ENCODE results near the gene KIAA0232. TPM values are rescaled to one million over a fixed set of nuclear protein-coding genes. Genes with fewer than 3 reads are reported as not detected.

KIAA0232 gene
- total and polyA plus RNA-seq, 2 donors, result 10.5 to 12.8 TPM

DNA sequence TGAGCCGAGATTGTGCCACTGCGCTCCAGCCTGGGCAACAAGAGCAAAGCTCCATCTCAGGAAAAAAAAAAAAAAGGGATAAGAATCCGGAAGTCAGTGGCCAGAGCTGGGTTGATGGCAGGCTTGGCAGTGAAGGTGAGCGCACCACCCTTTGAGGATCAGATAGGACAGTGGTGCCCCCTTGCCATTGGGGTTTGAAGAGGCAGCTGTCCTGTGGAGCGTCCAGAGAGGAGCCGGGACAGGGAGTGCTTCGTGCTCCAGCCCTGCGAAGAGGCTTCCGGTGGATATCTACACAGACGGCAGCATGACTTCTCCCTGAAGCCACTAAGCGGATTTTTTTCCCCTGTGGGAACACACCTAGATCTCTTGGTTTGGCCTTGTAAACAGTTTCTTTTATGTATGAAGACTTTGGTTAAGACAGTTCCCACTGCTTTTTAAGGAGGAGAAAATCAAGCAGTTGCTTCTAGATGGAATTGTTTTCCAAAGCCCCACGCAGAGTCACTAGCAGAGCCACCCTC, 133.6 kb downstream of the KIAA0232 start:
- H3K36me3 ChIP-seq (ENCODE audit: control insufficient read depth in 2 of 2, insufficient read depth in 2 of 2, low read length in 1 of 2), result peaks cover 0 to 3% of the 10 kb centered on the region in 2 donors
- no peaks in the 10 kb centered on the region for H3K27me3 ChIP-seq (ENCODE audit: control insufficient read depth in 2 of 2, insufficient read depth in 1 of 2, low read length in 1 of 2)
- H3K9me3 ChIP-seq (ENCODE audit: control insufficient read depth in 2 of 2, insufficient read depth in 1 of 2, low read length in 1 of 2), result no peaks in the 10 kb centered on the region
- peak overlapping the region; percentile 64 to 92 for H3K27ac ChIP-seq (ENCODE audit: low read depth in 1 of 2, low read length in 1 of 2)
- WGBS, result 94% methylated on average over 12 of the region's 12 CpGs
- H3K4me1 ChIP-seq (ENCODE audit: control insufficient read depth in 2 of 2, insufficient read depth in 2 of 2, low read length in 2 of 2), result peaks cover 46 to 63% of the 10 kb centered on the region in 2 donors
- H3K4me3 ChIP-seq (ENCODE audit: low read length in 2 of 2), result no peak overlapping the region
- no peak for DNase-seq (ENCODE audit: low read depth in 6 of 9, low spot score in 9 of 9)

DNA sequence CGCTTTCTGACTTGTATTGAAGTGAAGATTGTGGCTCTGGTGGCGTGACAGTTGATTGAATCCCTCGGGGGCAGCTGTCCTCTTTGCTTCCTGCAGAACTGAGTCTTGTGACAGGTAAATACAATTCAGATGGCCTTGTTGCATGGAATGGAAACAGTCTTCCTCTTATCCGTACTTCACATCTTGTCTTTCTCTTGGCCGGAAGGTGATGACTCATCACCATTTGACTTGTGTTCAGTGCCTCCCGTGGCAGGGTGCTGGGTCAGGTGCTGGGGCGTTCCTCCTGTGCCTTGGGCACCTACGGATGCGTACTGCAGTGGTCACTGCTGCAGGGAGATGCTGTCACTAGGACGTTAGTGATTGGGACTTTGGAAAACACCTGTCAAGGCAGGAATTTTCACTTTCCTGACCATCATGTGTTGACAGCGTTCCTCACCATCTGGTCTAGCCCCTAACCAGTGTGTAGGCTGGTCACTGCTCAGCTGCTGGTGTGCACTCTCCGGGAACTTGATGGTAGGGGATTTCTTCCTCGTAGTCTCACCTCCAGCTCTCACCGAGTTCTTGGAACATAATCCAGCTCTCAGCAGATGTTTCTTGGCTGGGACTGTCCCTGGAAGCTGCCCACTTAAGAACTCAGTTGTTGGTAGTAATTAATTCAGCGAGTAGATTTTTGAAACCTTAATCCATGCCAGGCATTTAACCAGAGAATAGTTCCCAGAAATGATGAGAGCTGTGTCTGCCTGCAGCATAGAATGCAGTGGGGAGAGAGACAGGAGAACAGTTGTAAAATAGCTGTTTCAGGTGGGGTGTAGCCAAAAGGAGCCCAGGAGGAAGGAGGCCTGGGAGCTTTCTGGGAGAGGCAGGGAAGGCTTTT, 134.3 kb downstream of the KIAA0232 start:
- DNase-seq (ENCODE audit: low read depth in 6 of 9, low spot score in 9 of 9), result peak in 1 of 9 donors; percentile 66
- Histone ChIP-seq H3K27me3 (ENCODE audit: control insufficient read depth in 2 of 2, insufficient read depth in 1 of 2, low read length in 1 of 2) (no peaks in the 10 kb centered on the region), H3K4me3 (ENCODE audit: low read length in 2 of 2) (no peak overlapping the region), H3K27ac (ENCODE audit: low read depth in 1 of 2, low read length in 1 of 2) (peak overlapping the region; percentile 92 to 93), H3K4me1 (ENCODE audit: control insufficient read depth in 2 of 2, insufficient read depth in 2 of 2, low read length in 2 of 2) (peaks cover 41 to 56% of the 10 kb centered on the region in 2 donors), H3K9me3 (ENCODE audit: control insufficient read depth in 2 of 2, insufficient read depth in 1 of 2, low read length in 1 of 2) (no peaks in the 10 kb centered on the region), H3K36me3 (ENCODE audit: control insufficient read depth in 2 of 2, insufficient read depth in 2 of 2, low read length in 1 of 2) (peaks cover 0 to 3% of the 10 kb centered on the region in 2 donors)
- 60% methylated on average over 15 of the region's 15 CpGs for WGBS

GRCh38 chr4:6917461-6918271, 135.1 kb downstream of the KIAA0232 start:
- Histone ChIP-seq H3K27ac (ENCODE audit: low read depth in 1 of 2, low read length in 1 of 2) (peak overlapping the region; percentile 92 to 93), H3K27me3 (ENCODE audit: control insufficient read depth in 2 of 2, insufficient read depth in 1 of 2, low read length in 1 of 2) (no peaks in the 10 kb centered on the region), H3K4me3 (ENCODE audit: low read length in 2 of 2) (peak overlapping the region in 1 of 2 donors; percentile 30), H3K4me1 (ENCODE audit: control insufficient read depth in 2 of 2, insufficient read depth in 2 of 2, low read length in 2 of 2) (peaks cover 37 to 48% of the 10 kb centered on the region in 2 donors), H3K9me3 (ENCODE audit: control insufficient read depth in 2 of 2, insufficient read depth in 1 of 2, low read length in 1 of 2) (peaks cover 0 to 6% of the 10 kb centered on the region in 2 donors), H3K36me3 (ENCODE audit: control insufficient read depth in 2 of 2, insufficient read depth in 2 of 2, low read length in 1 of 2) (peaks cover 2 to 3% of the 10 kb centered on the region in 2 donors)
- WGBS, result 40% methylated on average over 18 of the region's 18 CpGs
- peak in 1 of 9 donors; percentile 61 for DNase-seq (ENCODE audit: low read depth in 6 of 9, low spot score in 9 of 9)

DNA sequence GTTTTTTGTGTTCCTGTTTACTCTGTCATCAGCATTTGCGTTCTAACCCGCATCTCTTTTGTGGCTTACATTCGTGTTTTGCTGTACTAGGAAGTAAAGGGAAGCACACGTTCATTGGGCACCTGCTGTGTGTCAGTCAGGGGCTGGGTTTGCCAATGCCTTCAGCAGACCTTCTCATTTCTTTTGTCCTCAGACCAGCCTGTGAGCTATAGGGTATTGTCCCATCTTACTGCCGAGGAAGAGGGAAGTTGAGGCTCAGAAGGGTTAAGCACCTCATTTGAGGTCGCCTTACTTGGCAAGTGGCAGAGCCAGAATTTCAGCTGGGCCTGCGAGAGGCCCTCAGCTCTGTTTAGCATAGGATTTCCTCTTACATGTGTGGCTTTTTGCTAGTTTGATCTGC, 135.8 kb downstream of the KIAA0232 start:
- Histone ChIP-seq H3K4me1 (ENCODE audit: control insufficient read depth in 2 of 2, insufficient read depth in 2 of 2, low read length in 2 of 2) (peaks cover 33 to 46% of the 10 kb centered on the region in 2 donors), H3K27ac (ENCODE audit: low read depth in 1 of 2, low read length in 1 of 2) (peak overlapping the region; percentile 92 to 93), H3K36me3 (ENCODE audit: control insufficient read depth in 2 of 2, insufficient read depth in 2 of 2, low read length in 1 of 2) (peaks cover 3 to 8% of the 10 kb centered on the region in 2 donors), H3K9me3 (ENCODE audit: control insufficient read depth in 2 of 2, insufficient read depth in 1 of 2, low read length in 1 of 2) (peaks cover 0 to 6% of the 10 kb centered on the region in 2 donors), H3K27me3 (ENCODE audit: control insufficient read depth in 2 of 2, insufficient read depth in 1 of 2, low read length in 1 of 2) (no peaks in the 10 kb centered on the region), H3K4me3 (ENCODE audit: low read length in 2 of 2) (peak overlapping the region in 1 of 2 donors; percentile 30)
- 3% methylated on average over 7 of the region's 7 CpGs for WGBS
- DNase-seq (ENCODE audit: low read depth in 6 of 9, low spot score in 9 of 9), result peak in 2 of 9 donors; percentile 59 to 83

GRCh38 chr4:6920171-6920570, 137.6 kb downstream of the KIAA0232 start:
- Histone ChIP-seq H3K9me3 (ENCODE audit: control insufficient read depth in 2 of 2, insufficient read depth in 1 of 2, low read length in 1 of 2) (peaks cover 0 to 6% of the 10 kb centered on the region in 2 donors), H3K4me3 (ENCODE audit: low read length in 2 of 2) (no peak overlapping the region), H3K4me1 (ENCODE audit: control insufficient read depth in 2 of 2, insufficient read depth in 2 of 2, low read length in 2 of 2) (peaks cover 32 to 44% of the 10 kb centered on the region in 2 donors), H3K27me3 (ENCODE audit: control insufficient read depth in 2 of 2, insufficient read depth in 1 of 2, low read length in 1 of 2) (no peaks in the 10 kb centered on the region), H3K36me3 (ENCODE audit: control insufficient read depth in 2 of 2, insufficient read depth in 2 of 2, low read length in 1 of 2) (peaks cover 19 to 23% of the 10 kb centered on the region in 2 donors), H3K27ac (ENCODE audit: low read depth in 1 of 2, low read length in 1 of 2) (peak overlapping the region in 1 of 2 donors; percentile 42)
- 62% methylated on average over 3 of the region's 3 CpGs for WGBS
- no peak for DNase-seq (ENCODE audit: low read depth in 6 of 9, low spot score in 9 of 9)

DNA sequence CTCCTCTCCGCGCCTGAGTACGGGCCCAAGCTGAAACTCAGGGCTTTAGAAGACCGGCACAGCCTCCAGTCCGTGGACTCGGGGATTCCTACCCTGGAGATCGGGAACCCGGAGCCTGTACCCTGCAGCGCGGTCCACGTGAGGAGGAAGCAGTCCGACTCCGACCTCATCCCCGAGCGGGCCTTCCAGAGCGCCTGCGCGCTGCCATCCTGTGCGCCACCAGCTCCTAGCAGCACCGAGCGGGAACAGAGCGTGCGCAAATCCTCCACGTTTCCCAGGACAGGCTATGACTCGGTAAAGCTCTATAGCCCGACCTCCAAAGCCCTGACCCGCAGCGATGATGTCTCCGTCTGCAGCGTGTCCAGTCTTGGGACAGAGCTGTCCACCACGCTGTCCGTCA, 141.0 kb downstream of the KIAA0232 start:
- H3K27me3 ChIP-seq (ENCODE audit: control insufficient read depth in 2 of 2, insufficient read depth in 1 of 2, low read length in 1 of 2), result no peaks in the 10 kb centered on the region
- no peak overlapping the region for H3K27ac ChIP-seq (ENCODE audit: low read depth in 1 of 2, low read length in 1 of 2)
- no peak for DNase-seq (ENCODE audit: low read depth in 6 of 9, low spot score in 9 of 9)
- WGBS, result 99% methylated on average over 32 of the region's 32 CpGs
- peaks cover 28 to 45% of the 10 kb centered on the region in 2 donors for H3K4me1 ChIP-seq (ENCODE audit: control insufficient read depth in 2 of 2, insufficient read depth in 2 of 2, low read length in 2 of 2)
- peaks cover 28% of the 10 kb centered on the region in 2 donors for H3K36me3 ChIP-seq (ENCODE audit: control insufficient read depth in 2 of 2, insufficient read depth in 2 of 2, low read length in 1 of 2)
- H3K4me3 ChIP-seq (ENCODE audit: low read length in 2 of 2), result no peak overlapping the region
- peaks cover 0 to 6% of the 10 kb centered on the region in 2 donors for H3K9me3 ChIP-seq (ENCODE audit: control insufficient read depth in 2 of 2, insufficient read depth in 1 of 2, low read length in 1 of 2)

GRCh38 chr4:6924361-6924779, 141.8 kb downstream of the KIAA0232 start:
- Histone ChIP-seq H3K27ac (ENCODE audit: low read depth in 1 of 2, low read length in 1 of 2) (no peak overlapping the region), H3K4me3 (ENCODE audit: low read length in 2 of 2) (no peak overlapping the region), H3K4me1 (ENCODE audit: control insufficient read depth in 2 of 2, insufficient read depth in 2 of 2, low read length in 2 of 2) (peaks cover 33 to 46% of the 10 kb centered on the region in 2 donors), H3K9me3 (ENCODE audit: control insufficient read depth in 2 of 2, insufficient read depth in 1 of 2, low read length in 1 of 2) (peaks cover 0 to 6% of the 10 kb centered on the region in 2 donors), H3K27me3 (ENCODE audit: control insufficient read depth in 2 of 2, insufficient read depth in 1 of 2, low read length in 1 of 2) (no peaks in the 10 kb centered on the region), H3K36me3 (ENCODE audit: control insufficient read depth in 2 of 2, insufficient read depth in 2 of 2, low read length in 1 of 2) (peaks cover 28% of the 10 kb centered on the region in 2 donors)
- over 99% methylated on average over 12 of the region's 12 CpGs for WGBS
- DNase-seq (ENCODE audit: low read depth in 6 of 9, low spot score in 9 of 9), result no peak

DNA sequence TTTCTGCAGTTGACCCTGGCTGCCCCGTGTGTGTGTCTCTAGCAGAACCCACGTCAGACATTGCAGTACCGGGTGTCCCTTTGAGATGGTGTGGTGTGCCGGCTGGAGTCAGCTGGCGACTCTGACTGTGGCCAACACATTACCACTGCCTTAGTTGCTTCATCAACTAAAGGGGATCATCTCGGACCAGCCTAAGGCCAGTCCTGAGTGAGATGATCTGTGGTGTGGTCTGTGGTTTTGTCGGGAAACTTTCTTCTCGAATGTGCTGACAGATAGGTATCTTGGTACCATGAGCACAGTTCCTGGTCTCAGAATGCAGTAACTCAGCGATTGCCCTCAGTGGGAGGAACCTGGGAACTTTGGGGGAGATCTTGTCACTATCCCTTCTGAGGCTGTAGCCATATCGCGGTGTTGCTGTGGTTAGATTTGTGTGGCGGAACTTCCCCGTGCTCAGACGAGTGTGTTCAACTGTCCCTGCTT, 142.9 kb downstream of the KIAA0232 start:
- DNase-seq (ENCODE audit: low read depth in 6 of 9, low spot score in 9 of 9), result peak in 1 of 9 donors; percentile 38
- WGBS, result 37% methylated on average over 14 of the region's 14 CpGs
- Histone ChIP-seq H3K36me3 (ENCODE audit: control insufficient read depth in 2 of 2, insufficient read depth in 2 of 2, low read length in 1 of 2) (peaks cover 25 to 28% of the 10 kb centered on the region in 2 donors), H3K4me1 (ENCODE audit: control insufficient read depth in 2 of 2, insufficient read depth in 2 of 2, low read length in 2 of 2) (peaks cover 40 to 53% of the 10 kb centered on the region in 2 donors), H3K27me3 (ENCODE audit: control insufficient read depth in 2 of 2, insufficient read depth in 1 of 2, low read length in 1 of 2) (no peaks in the 10 kb centered on the region), H3K27ac (ENCODE audit: low read depth in 1 of 2, low read length in 1 of 2) (peak overlapping the region in 1 of 2 donors; percentile 17), H3K9me3 (ENCODE audit: control insufficient read depth in 2 of 2, insufficient read depth in 1 of 2, low read length in 1 of 2) (peaks cover 0 to 6% of the 10 kb centered on the region in 2 donors), H3K4me3 (ENCODE audit: low read length in 2 of 2) (no peak overlapping the region)

All from thymus (tissue), 11 donors.